HFFc6 (cell line): Measurements from ENCODE around the gene HSDL1. TPM values are rescaled to one million over a fixed set of nuclear protein-coding genes. Genes with fewer than 3 reads are reported as not detected.

ENCODE experiments used
- DNase-seq: peaks from one replicate; pipeline ENCODE4 v3.0.0-alpha.2; 2018
- H3K27ac Mint-ChIP-seq: 2 replicates; pipeline ENCODE4 v1.8.0; 2020; ENCODE audit warnings: mild to moderate bottlenecking, mixed read lengths
- H3K27me3 Mint-ChIP-seq: 2 replicates; pipeline ENCODE4 v1.8.0; 2021; ENCODE audit warnings: mild to moderate bottlenecking, moderate library complexity, mixed read lengths; ENCODE audit not compliant: insufficient read depth
- H3K36me3 Mint-ChIP-seq: 2 replicates; pipeline ENCODE4 v1.8.0; 2021; ENCODE audit warnings: low read depth, mixed read lengths
- H3K4me1 Mint-ChIP-seq: 2 replicates; pipeline ENCODE4 v1.8.0; 2020; ENCODE audit warnings: low read depth, mixed read lengths
- H3K4me3 Mint-ChIP-seq: 2 replicates; pipeline ENCODE4 v1.8.0; 2020; ENCODE audit warnings: mild to moderate bottlenecking, moderate library complexity, mixed read lengths
- H3K9me3 Mint-ChIP-seq: 2 replicates; pipeline ENCODE4 v1.8.0; 2020; ENCODE audit warnings: mild to moderate bottlenecking, mixed read lengths
- total RNA-seq, 6 experiments: library from RNA; stranded (reverse); fragmentation: NEBNext Ultra II Directional; extraction: Animal tissue kit (Norgen Biotek cat#: 25700); gene quantifications; 2 replicates in 1 of 6; 3 replicates in 5 of 6; pipeline ENCODE4 v1.2.3, GENCODE V29; 2021
- TF ChIP-seq, protein P1 (sequence below): fragments of 200-600 bp; sonication (generic); IDR thresholded peaks from 2 replicates; pipeline ENCODE4 v1.5.0; 2021; ENCODE audit warnings: antibody characterized with exemption, mild to moderate bottlenecking

Gene HSDL1
- total RNA-seq, 6 experiments from 2014 or later, result 14.8 to 18.8 (median 17.2) TPM

- TF ChIP-seq, protein P1, sequence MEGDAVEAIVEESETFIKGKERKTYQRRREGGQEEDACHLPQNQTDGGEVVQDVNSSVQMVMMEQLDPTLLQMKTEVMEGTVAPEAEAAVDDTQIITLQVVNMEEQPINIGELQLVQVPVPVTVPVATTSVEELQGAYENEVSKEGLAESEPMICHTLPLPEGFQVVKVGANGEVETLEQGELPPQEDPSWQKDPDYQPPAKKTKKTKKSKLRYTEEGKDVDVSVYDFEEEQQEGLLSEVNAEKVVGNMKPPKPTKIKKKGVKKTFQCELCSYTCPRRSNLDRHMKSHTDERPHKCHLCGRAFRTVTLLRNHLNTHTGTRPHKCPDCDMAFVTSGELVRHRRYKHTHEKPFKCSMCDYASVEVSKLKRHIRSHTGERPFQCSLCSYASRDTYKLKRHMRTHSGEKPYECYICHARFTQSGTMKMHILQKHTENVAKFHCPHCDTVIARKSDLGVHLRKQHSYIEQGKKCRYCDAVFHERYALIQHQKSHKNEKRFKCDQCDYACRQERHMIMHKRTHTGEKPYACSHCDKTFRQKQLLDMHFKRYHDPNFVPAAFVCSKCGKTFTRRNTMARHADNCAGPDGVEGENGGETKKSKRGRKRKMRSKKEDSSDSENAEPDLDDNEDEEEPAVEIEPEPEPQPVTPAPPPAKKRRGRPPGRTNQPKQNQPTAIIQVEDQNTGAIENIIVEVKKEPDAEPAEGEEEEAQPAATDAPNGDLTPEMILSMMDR, result no peak
- peaks cover 22% of the 10 kb centered on the region for H3K27me3 Mint-ChIP-seq
- peaks cover 12% of the 10 kb centered on the region for H3K4me1 Mint-ChIP-seq
- no peak for DNase-seq
- no peak overlapping the region for H3K27ac Mint-ChIP-seq
- no peak overlapping the region for H3K4me3 Mint-ChIP-seq
- H3K9me3 Mint-ChIP-seq, result no peaks in the 10 kb centered on the region
- H3K36me3 Mint-ChIP-seq, result no peaks in the 10 kb centered on the region
Measured at GRCh38 chr16:84153660-84154214, 8.8 kb upstream of the HSDL1 start.

GRCh38 chr16:84150926-84151325 lies 5.9 kb upstream of the HSDL1 start:
- no peaks in the 10 kb centered on the region for H3K4me1 Mint-ChIP-seq
- TF ChIP-seq, protein P1, result no peak
- peaks cover 15% of the 10 kb centered on the region for H3K27me3 Mint-ChIP-seq
- no peak for DNase-seq
- H3K36me3 Mint-ChIP-seq, result no peaks in the 10 kb centered on the region
- H3K27ac Mint-ChIP-seq, result no peak overlapping the region
- H3K9me3 Mint-ChIP-seq, result no peaks in the 10 kb centered on the region
- H3K4me3 Mint-ChIP-seq, result no peak overlapping the region

GRCh38 chr16:84144209-84144858 lies 643 bp downstream of the HSDL1 start:
- Mint-ChIP-seq H3K27me3 (peaks cover 1% of the 10 kb centered on the region; the same call in 1 of the 2 replicates), H3K27ac (peak overlapping the region; percentile 46), H3K9me3 (no peaks in the 10 kb centered on the region), H3K4me1 (peaks cover 14% of the 10 kb centered on the region), H3K4me3 (peak overlapping the region; percentile 98), H3K36me3 (no peaks in the 10 kb centered on the region)
- TF ChIP-seq, protein P1, result no peak
- no peak for DNase-seq

DNA sequence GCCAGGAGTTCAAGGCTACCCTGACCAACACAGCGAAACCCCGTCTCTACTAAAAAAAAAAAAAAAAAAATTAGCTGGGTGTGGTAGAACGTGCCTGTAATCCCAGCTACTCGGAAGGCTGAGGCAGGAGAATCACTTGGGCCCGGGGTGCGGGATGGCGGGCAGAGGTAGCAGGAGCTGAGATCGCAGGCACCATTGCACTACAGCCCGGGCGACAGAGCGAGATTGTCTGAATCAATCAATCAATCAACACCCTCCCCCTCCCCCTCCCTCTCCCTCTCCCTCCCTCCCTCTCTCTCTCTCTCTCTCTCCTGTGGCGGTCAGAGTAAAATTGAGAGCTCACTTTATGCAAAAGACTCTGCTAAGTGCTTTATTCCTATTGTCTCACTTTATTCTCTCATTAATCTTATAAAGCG lies 1.2 kb downstream of the HSDL1 start:
- no peak for DNase-seq

DNA sequence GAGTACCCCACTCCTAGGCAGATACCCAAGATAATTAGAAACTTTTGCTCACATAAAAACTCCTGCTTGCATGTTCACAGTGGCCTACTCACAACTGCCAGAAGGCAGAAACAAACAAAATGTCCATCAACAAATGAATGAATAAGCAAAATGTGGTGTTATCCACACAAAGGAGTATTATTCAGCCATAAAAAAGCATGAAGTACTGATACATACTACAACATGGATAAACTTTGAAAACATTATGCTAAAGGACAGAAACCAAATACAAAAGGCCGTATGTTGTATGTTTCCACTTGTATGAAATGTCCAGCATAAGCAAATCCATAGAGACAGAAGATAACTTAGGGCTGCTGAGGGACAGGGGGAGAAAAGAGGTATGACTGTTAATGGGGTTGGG lies 1.9 kb downstream of the HSDL1 start:
- DNase-seq, result no peak
- no peak overlapping the region for H3K27ac Mint-ChIP-seq
- TF ChIP-seq, protein P1, result no peak
- no peaks in the 10 kb centered on the region for H3K36me3 Mint-ChIP-seq
- H3K4me1 Mint-ChIP-seq, result peaks cover 25% of the 10 kb centered on the region
- no peak overlapping the region; the same call in 1 of the 2 replicates for H3K4me3 Mint-ChIP-seq
- no peaks in the 10 kb centered on the region for H3K27me3 Mint-ChIP-seq
- H3K9me3 Mint-ChIP-seq, result no peaks in the 10 kb centered on the region

More for the DNA sequence above, 1.2 kb downstream of the HSDL1 start:
- TF ChIP-seq, protein P1, result no peak
- Mint-ChIP-seq H3K27me3 (0 out of 2 replicates have a peak, but pooled peaks cover under 1% of the 10 kb centered on the region), H3K27ac (peak overlapping the region; percentile 46; the same call in 1 of the 2 replicates), H3K9me3 (no peaks in the 10 kb centered on the region), H3K4me1 (peaks cover 19% of the 10 kb centered on the region), H3K36me3 (no peaks in the 10 kb centered on the region), H3K4me3 (peak overlapping the region; percentile 98)
